GM21619 (cell line): Measurements from ENCODE around the gene SPACA6.

Experiments
- ATAC-seq: cut with Tn5 transposase; IDR thresholded peaks from one replicate; pipeline ENCODE4 v1.9.1; 2021; ENCODE audit not compliant: unreplicated experiment

Gene SPACA6

GRCh38 chr19:51688671-51689571, 4.2 kb upstream of the SPACA6 start:
- no peak for ATAC-seq

- no peak for ATAC-seq
These were observed 3.2 kb upstream of the SPACA6 start for GRCh38 chr19:51689751-51690453.

- ATAC-seq = no peak
These were observed 2.6 kb upstream of the SPACA6 start for GRCh38 chr19:51690454-51691073.

GRCh38 chr19:51691074-51691583, 2.0 kb upstream of the SPACA6 start:
- ATAC-seq = no peak

GRCh38 chr19:51691584-51692428, 1.3 kb upstream of the SPACA6 start:
- no peak for ATAC-seq

- no peak for ATAC-seq
These were observed 662 bp upstream of the SPACA6 start for GRCh38 chr19:51692468-51692867.

GRCh38 chr19:51693819-51694218, 689 bp downstream of the SPACA6 start:
- no peak for ATAC-seq

- no peak for ATAC-seq
These were observed 1.4 kb downstream of the SPACA6 start for GRCh38 chr19:51694318-51695085.

- no peak for ATAC-seq
These were observed 2.0 kb downstream of the SPACA6 start for GRCh38 chr19:51695088-51695487.

GRCh38 chr19:51695702-51696315, 2.7 kb downstream of the SPACA6 start:
- no peak for ATAC-seq

- ATAC-seq = no peak
These were observed 3.5 kb downstream of the SPACA6 start for GRCh38 chr19:51696606-51697005.

GRCh38 chr19:51697169-51697776, 4.1 kb downstream of the SPACA6 start:
- ATAC-seq = no peak

- ATAC-seq = no peak
These were observed 5.2 kb downstream of the SPACA6 start for GRCh38 chr19:51698296-51698695.

- no peak for ATAC-seq
These were observed 6.0 kb downstream of the SPACA6 start for GRCh38 chr19:51699170-51699569.

- ATAC-seq = no peak
These were observed 8.5 kb downstream of the SPACA6 start for GRCh38 chr19:51701468-51702100.

- ATAC-seq = no peak
These were observed 9.1 kb downstream of the SPACA6 start for GRCh38 chr19:51702103-51702824.

- no peak for ATAC-seq
These were observed 9.9 kb downstream of the SPACA6 start for GRCh38 chr19:51702825-51703574.
